Measurements from ENCODE around the gene CYTH3. TPM values are rescaled to one million over a fixed set of nuclear protein-coding genes. Genes with fewer than 3 reads are reported as not detected.
A peak's percentile ranks its signal among the peaks of the same experiment; 100 is the strongest.
"Not testable (repeated sequence)": the region's sequence is repeated elsewhere in the genome, so short reads cannot be mapped to it uniquely, and the experiment has no call there.

CYTH3 gene
- total RNA-seq, 1 experiment from 2014 or later: 16.7 TPM

DNA sequence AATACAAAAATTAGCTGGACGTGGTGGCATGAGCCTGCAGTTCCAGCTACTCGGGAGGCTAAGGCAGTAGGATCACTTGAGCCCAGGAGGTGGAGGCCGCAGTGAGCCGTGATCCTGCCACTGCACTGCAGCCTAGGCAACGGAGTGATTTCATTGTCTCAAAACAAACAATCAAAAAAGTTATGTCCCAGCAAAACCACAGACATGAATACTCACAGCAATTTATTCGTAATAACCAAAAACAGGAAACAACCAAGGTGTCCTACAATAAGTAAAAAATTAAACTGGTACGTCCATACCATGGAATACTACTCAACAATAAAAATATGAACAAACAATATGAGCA lies 11.6 kb upstream of the CYTH3 start:
- no peak for ATAC-seq
- H3K9ac ChIP-seq (ENCODE audit: low read length): peak overlapping the region; percentile 61
- H3K4me2 ChIP-seq (ENCODE audit: low read length): peak overlapping the region; percentile 65
- intact Hi-C loops (cut with micrococcal nuclease): no loop called here
- ChIA-PET POLR2A (no interaction called here), RAD21 (ENCODE audit: low non-redundant PET in 1 of 2, low total read pairs in 2 of 2, uncharacterized antibody in 2 of 2, unreplicated experiment in 2 of 2) (no interaction called here), CTCF (no interaction called here)
- H3K79me2 ChIP-seq (ENCODE audit: insufficient read depth, low read length): no peaks in the 10 kb centered on the region
- no peaks in the 10 kb centered on the region for H3K9me3 ChIP-seq (ENCODE audit: control insufficient read depth in 1 of 2, insufficient read depth in 1 of 2, low read depth in 1 of 2, low read length in 2 of 2)
- no peaks in the 10 kb centered on the region for H3K36me3 ChIP-seq (ENCODE audit: control insufficient read depth in 1 of 2, insufficient read depth in 2 of 2, low read length in 2 of 2)
- no peaks in the 10 kb centered on the region for H3K27me3 ChIP-seq (ENCODE audit: insufficient read depth, low read length)
- BruUV-seq (replicated peaks): no TSS peak
- no peak for TF ChIP-seq ATF3 (IDR thresholded peaks at IDR 0.05)
- TF ChIP-seq SP1 (IDR thresholded peaks at IDR 0.05; ENCODE audit: low read depth): no peak
- TF ChIP-seq CEBPB (IDR thresholded peaks at IDR 0.05; ENCODE audit: low read depth): no peak
- no peak for TF ChIP-seq EGR1 (IDR thresholded peaks at IDR 0.05; ENCODE audit: low read depth)
- TF ChIP-seq, protein P1, sequence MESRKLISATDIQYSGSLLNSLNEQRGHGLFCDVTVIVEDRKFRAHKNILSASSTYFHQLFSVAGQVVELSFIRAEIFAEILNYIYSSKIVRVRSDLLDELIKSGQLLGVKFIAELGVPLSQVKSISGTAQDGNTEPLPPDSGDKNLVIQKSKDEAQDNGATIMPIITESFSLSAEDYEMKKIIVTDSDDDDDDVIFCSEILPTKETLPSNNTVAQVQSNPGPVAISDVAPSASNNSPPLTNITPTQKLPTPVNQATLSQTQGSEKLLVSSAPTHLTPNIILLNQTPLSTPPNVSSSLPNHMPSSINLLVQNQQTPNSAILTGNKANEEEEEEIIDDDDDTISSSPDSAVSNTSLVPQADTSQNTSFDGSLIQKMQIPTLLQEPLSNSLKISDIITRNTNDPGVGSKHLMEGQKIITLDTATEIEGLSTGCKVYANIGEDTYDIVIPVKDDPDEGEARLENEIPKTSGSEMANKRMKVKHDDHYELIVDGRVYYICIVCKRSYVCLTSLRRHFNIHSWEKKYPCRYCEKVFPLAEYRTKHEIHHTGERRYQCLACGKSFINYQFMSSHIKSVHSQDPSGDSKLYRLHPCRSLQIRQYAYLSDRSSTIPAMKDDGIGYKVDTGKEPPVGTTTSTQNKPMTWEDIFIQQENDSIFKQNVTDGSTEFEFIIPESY (IDR thresholded peaks at IDR 0.05; ENCODE audit: extremely low read depth, insufficient replicate concordance, low read length): no peak
- no peak for TF ChIP-seq TCF7L2 (IDR thresholded peaks at IDR 0.05; ENCODE audit: borderline replicate concordance, extremely low read depth, insufficient read depth, insufficient read length)
- TF ChIP-seq EZH2 (IDR thresholded peaks at IDR 0.05): no peak
- no peak for TF ChIP-seq POLR2AphosphoS5 (IDR thresholded peaks at IDR 0.05; ENCODE audit: low read depth, low read length)
- no peak for TF ChIP-seq RAD21 (IDR thresholded peaks at IDR 0.05; ENCODE audit: low read depth)
- TF ChIP-seq ZNF274 (IDR thresholded peaks at IDR 0.05; ENCODE audit: low read depth, low read length): no peak
- TF ChIP-seq SRF (IDR thresholded peaks at IDR 0.05; ENCODE audit: low read depth): no peak
- no peak for TF ChIP-seq REST (IDR thresholded peaks at IDR 0.05; ENCODE audit: low read depth)
- TF ChIP-seq JUND (IDR thresholded peaks at IDR 0.05): no peak
- TF ChIP-seq ZFX (IDR thresholded peaks at IDR 0.05): no peak
- TF ChIP-seq FOSL1 (IDR thresholded peaks at IDR 0.05; ENCODE audit: low read depth): no peak
- TF ChIP-seq SIN3A (IDR thresholded peaks at IDR 0.05; ENCODE audit: low read depth): no peak
- no peak for TF ChIP-seq ELF1 (IDR thresholded peaks at IDR 0.05; ENCODE audit: borderline replicate concordance, low read depth)
- no peak for TF ChIP-seq POLR2A (IDR thresholded peaks at IDR 0.05; ENCODE audit: borderline replicate concordance, extremely low read depth, insufficient read depth, insufficient read length)
- peak overlapping the region; percentile 76 for H3K27ac ChIP-seq (ENCODE audit: low read depth, low read length)
- no peaks in the 10 kb centered on the region for H4K20me1 ChIP-seq (ENCODE audit: insufficient read depth)
- H2AFZ ChIP-seq (ENCODE audit: low read depth, low read length, poor library complexity, severe bottlenecking): peak overlapping the region; percentile 52
- no peak for DNase-seq (ENCODE audit: low read depth, low spot score)
- peaks cover 28 to 48% of the 10 kb centered on the region in 2 experiments for H3K4me1 ChIP-seq (ENCODE audit: control insufficient read depth in 1 of 2, insufficient read depth in 2 of 2, low read length in 2 of 2)
- peak overlapping the region in 1 of 2 experiments; percentile 28; a peak in 2 of 4 replicates for H3K4me3 ChIP-seq (replicated peaks in 1 of 2; ENCODE audit: low read depth in 1 of 2, low read length in 2 of 2)
- no peaks in the 10 kb centered on the region for H3K9me2 ChIP-seq (ENCODE audit: insufficient read depth)

GRCh38 chr7:6283391-6284054 lies 11.1 kb upstream of the CYTH3 start:
- CTCF ChIA-PET; H3K27me3 ChIP-seq (ENCODE audit: insufficient read depth, low read length); DNase-seq (ENCODE audit: low read depth, low spot score); H3K36me3 ChIP-seq (ENCODE audit: control insufficient read depth in 1 of 2, insufficient read depth in 2 of 2, low read length in 2 of 2); RAD21 ChIA-PET (ENCODE audit: low non-redundant PET in 1 of 2, low total read pairs in 2 of 2, uncharacterized antibody in 2 of 2, unreplicated experiment in 2 of 2); H3K9me2 ChIP-seq (ENCODE audit: insufficient read depth); intact Hi-C loops (cut with micrococcal nuclease); H3K9me3 ChIP-seq (ENCODE audit: control insufficient read depth in 1 of 2, insufficient read depth in 1 of 2, low read depth in 1 of 2, low read length in 2 of 2); H4K20me1 ChIP-seq (ENCODE audit: insufficient read depth); H3K79me2 ChIP-seq (ENCODE audit: insufficient read depth, low read length); BruUV-seq (replicated peaks): not testable (repeated sequence)
- Histone ChIP-seq H3K4me1 (ENCODE audit: control insufficient read depth in 1 of 2, insufficient read depth in 2 of 2, low read length in 2 of 2) (peaks cover 28 to 48% of the 10 kb centered on the region in 2 experiments), H3K9ac (ENCODE audit: low read length) (peak overlapping the region; percentile 61), H3K4me2 (ENCODE audit: low read length) (peak overlapping the region; percentile 65), H3K27ac (ENCODE audit: low read depth, low read length) (peak overlapping the region; percentile 76), H2AFZ (ENCODE audit: low read depth, low read length, poor library complexity, severe bottlenecking) (peak overlapping the region; percentile 52), H3K4me3 (replicated peaks in 1 of 2; ENCODE audit: low read depth in 1 of 2, low read length in 2 of 2) (peak overlapping the region in 1 of 2 experiments; percentile 27; a peak in 2 of 4 replicates)
- POLR2A ChIA-PET: interaction anchor here (0.7 to 1.2 kb wide), 2 partner anchors 10 to 853 kb away, joined by 3 read pairs; no protein-coding TSS in a partner anchor
- ATAC-seq: peak; percentile 13; the same call in 1 of the 2 replicates
